Stimulated activated CD8-positive, alpha-beta memory T cell treated with anti-CD3 and anti-CD28 coated beads, Interleukin-7, amount 100 ng/mL, for 4 hours (primary cell): ENCODE measurements around the gene MRPL19.

ENCODE experiments used
- DNase-seq, 2 donors: peaks; one replicate each; pipeline ENCODE4 v3.0.0-alpha.2; 2020; ENCODE audit warnings: low read depth in 2 of 2

Gene MRPL19

DNA sequence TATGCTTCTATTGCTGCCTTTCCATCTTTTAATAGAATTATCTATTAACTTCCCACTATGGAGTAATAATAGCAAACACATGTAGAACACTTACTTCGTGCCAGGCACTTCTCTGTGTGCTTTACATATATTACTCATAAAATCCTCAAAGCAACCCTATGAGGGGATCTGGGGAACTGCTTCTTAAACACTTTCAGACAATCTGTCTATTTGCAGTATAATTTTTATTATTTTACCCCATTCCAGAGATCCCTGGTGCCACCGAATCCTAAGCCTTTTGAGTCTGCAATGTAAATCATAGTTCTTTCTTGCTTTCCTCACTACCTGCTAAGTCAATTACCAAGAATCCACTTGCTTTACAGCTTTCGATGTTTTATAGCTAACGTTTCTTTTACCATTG is 89.7 kb downstream of the MRPL19 start:
- no peak for DNase-seq

DNA sequence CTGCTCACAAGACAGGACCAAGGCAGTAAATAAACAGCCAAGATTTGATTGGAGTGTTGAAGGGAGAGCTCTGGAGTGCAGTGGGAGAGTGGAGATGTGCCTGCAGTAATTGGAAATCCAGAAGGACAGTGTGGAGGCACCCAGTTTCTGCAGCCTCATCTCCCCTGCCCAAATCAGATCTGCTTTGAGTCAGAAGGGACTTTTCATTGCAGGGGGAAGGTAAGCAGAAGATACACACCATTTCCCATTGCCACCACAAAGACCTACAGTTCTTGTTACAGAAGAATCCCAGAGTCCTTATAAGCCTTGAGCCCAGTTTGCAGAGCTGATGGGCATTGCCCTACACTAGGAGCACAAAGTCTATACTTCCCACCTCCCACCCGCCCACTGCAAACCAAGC is 91.4 kb downstream of the MRPL19 start:
- no peak for DNase-seq
